WTC11 (cell line): ENCODE results near the gene CREBBP. TPM values are rescaled to one million over a fixed set of nuclear protein-coding genes. Genes with fewer than 3 reads are reported as not detected.

ENCODE experiments used
- ATAC-seq: fragments of 200-7000 bp; cut with Tn5 transposase; 2 replicates; pipeline ENCODE4 v1.10.0; 2021; ENCODE audit warnings: mild to moderate bottlenecking, moderate library complexity
- CTCF ChIA-PET: fragments of 300-600 bp; sonication (Branson Sonifier 250); formaldehyde crosslinking; loops from one replicate; lab custom pipeline; 2021; ENCODE audit warnings: antibody characterized with exemption; lab: Charles Lee
- POLR2A ChIA-PET: fragments of 350-600 bp; sonication (Branson Sonifier 250); formaldehyde crosslinking; loops from one replicate; lab custom pipeline; 2021; ENCODE audit warnings: antibody characterized with exemption; lab: Charles Lee
- DNase-seq: peaks from one replicate; pipeline ENCODE4 v3.0.0; 2021; ENCODE audit warnings: low spot score
- H3K27ac Mint-ChIP-seq: 2 replicates; pipeline ENCODE4 v1.8.0; 2021; ENCODE audit warnings: mixed read lengths
- H3K27me3 Mint-ChIP-seq: 2 replicates; pipeline ENCODE4 v1.8.0; 2021; ENCODE audit warnings: low read depth, mild to moderate bottlenecking, moderate library complexity, mixed read lengths
- H3K36me3 Mint-ChIP-seq: 2 replicates; pipeline ENCODE4 v1.8.0; 2021; ENCODE audit warnings: mixed read lengths
- H3K4me1 Mint-ChIP-seq: 2 replicates; pipeline ENCODE4 v1.8.0; 2022; ENCODE audit warnings: mixed read lengths
- H3K4me3 Mint-ChIP-seq: 2 replicates; pipeline ENCODE4 v1.8.0; 2021; ENCODE audit warnings: mild to moderate bottlenecking, moderate library complexity, mixed read lengths
- H3K9me3 Mint-ChIP-seq: 2 replicates; pipeline ENCODE4 v1.8.0; 2021; ENCODE audit warnings: mixed read lengths
- CREB1 ChIP-seq: sonication (generic); formaldehyde crosslinking; IDR thresholded peaks from 2 replicates; pipeline ENCODE4 v1.8.0; 2023; ENCODE audit warnings: mild to moderate bottlenecking, missing genetic modification reagents
- CREM ChIP-seq: sonication (generic); formaldehyde crosslinking; IDR thresholded peaks from 2 replicates; pipeline ENCODE4 v1.8.1; 2022; ENCODE audit warnings: mild to moderate bottlenecking, missing genetic modification reagents, moderate library complexity
- FOXK1 ChIP-seq: sonication (generic); formaldehyde crosslinking; IDR thresholded peaks from 2 replicates; pipeline ENCODE4 v1.8.0; 2022; ENCODE audit warnings: mild to moderate bottlenecking, moderate library complexity, missing genetic modification reagents
- JAZF1 ChIP-seq: fragments of 250-450 bp; sonication (Bioruptor Pico); IDR thresholded peaks from 2 replicates; pipeline ENCODE4 v1.9.0; 2021; ENCODE audit warnings: moderate library complexity, mild to moderate bottlenecking, inconsistent platforms
- MYBL2 ChIP-seq: sonication (generic); formaldehyde crosslinking; IDR thresholded peaks from 2 replicates; pipeline ENCODE4 v1.8.1; 2023; ENCODE audit warnings: mild to moderate bottlenecking, moderate library complexity, missing genetic modification reagents
- OVOL2 ChIP-seq: fragments of 250-450 bp; sonication (Bioruptor Pico); IDR thresholded peaks from 2 replicates; pipeline ENCODE4 v1.9.0; 2021; ENCODE audit warnings: mild to moderate bottlenecking, borderline replicate concordance
- RORB ChIP-seq: fragments of 250-450 bp; sonication (Bioruptor Pico); IDR thresholded peaks from 2 replicates; pipeline ENCODE4 v1.9.0; 2021; ENCODE audit warnings: mild to moderate bottlenecking
- SMAD3 ChIP-seq: sonication (generic); formaldehyde crosslinking; IDR thresholded peaks from 2 replicates; pipeline ENCODE4 v1.8.0; 2022; ENCODE audit warnings: missing genetic modification reagents, mild to moderate bottlenecking, borderline replicate concordance
- TEAD4 ChIP-seq: sonication (generic); formaldehyde crosslinking; IDR thresholded peaks from 2 replicates; pipeline ENCODE4 v1.8.0; 2022; ENCODE audit warnings: mild to moderate bottlenecking, missing genetic modification reagents
- TP53 ChIP-seq: sonication (generic); formaldehyde crosslinking; IDR thresholded peaks from 2 replicates; pipeline ENCODE4 v1.8.1; 2023; ENCODE audit warnings: mild to moderate bottlenecking, missing genetic modification reagents
- ZBTB21 ChIP-seq: sonication (generic); formaldehyde crosslinking; IDR thresholded peaks from 2 replicates; pipeline ENCODE4 v1.8.1; 2023; ENCODE audit warnings: mild to moderate bottlenecking, missing genetic modification reagents, borderline replicate concordance
- ZNF263 ChIP-seq: sonication (generic); formaldehyde crosslinking; IDR thresholded peaks from 2 replicates; pipeline ENCODE4 v1.8.1; 2022; ENCODE audit warnings: low read depth, mild to moderate bottlenecking, moderate library complexity, missing genetic modification reagents
- ZNF317 ChIP-seq: sonication (generic); formaldehyde crosslinking; IDR thresholded peaks from 2 replicates; pipeline ENCODE4 v1.8.1; 2023; ENCODE audit warnings: low read depth, mild to moderate bottlenecking, moderate library complexity, missing genetic modification reagents, borderline replicate concordance
- ZNF671 ChIP-seq: fragments of 250-450 bp; sonication (Bioruptor Pico); IDR thresholded peaks from 2 replicates; pipeline ENCODE4 v1.8.0; 2021; ENCODE audit warnings: mild to moderate bottlenecking
- total RNA-seq: library from RNA; stranded (reverse); gene quantifications from 3 replicates; pipeline ENCODE4 v1.2.3, GENCODE V29; 2021
- TF ChIP-seq, protein P1 (sequence below): fragments of 250-450 bp; sonication (Bioruptor Pico); IDR thresholded peaks from 2 replicates; pipeline ENCODE4 v1.9.0; 2021; ENCODE audit warnings: mild to moderate bottlenecking
- TF ChIP-seq, protein P2 (sequence below): fragments of 250-450 bp; sonication (Bioruptor Pico); IDR thresholded peaks from 2 replicates; pipeline ENCODE4 v1.9.0; 2021; ENCODE audit warnings: mild to moderate bottlenecking
- TF ChIP-seq, protein P3 (sequence below): sonication (generic); formaldehyde crosslinking; IDR thresholded peaks from 2 replicates; pipeline ENCODE4 v1.8.1; 2023; ENCODE audit warnings: mild to moderate bottlenecking, missing genetic modification reagents, borderline replicate concordance
- TF ChIP-seq, protein P4 (sequence below): sonication (generic); formaldehyde crosslinking; IDR thresholded peaks from 2 replicates; pipeline ENCODE4 v1.8.1; 2022; ENCODE audit warnings: missing genetic modification reagents, borderline replicate concordance
- TF ChIP-seq, protein P5 (sequence below): fragments of 250-450 bp; sonication (Bioruptor Pico); conservative IDR thresholded peaks from 2 replicates; pipeline ENCODE4 v1.9.0; 2021; ENCODE audit warnings: mild to moderate bottlenecking
- TF ChIP-seq, protein P6 (sequence below): sonication (generic); formaldehyde crosslinking; IDR thresholded peaks from 2 replicates; pipeline ENCODE4 v1.8.1; 2023; ENCODE audit warnings: mild to moderate bottlenecking, missing genetic modification reagents, moderate library complexity
- TF ChIP-seq, protein P7 (sequence below): sonication (generic); formaldehyde crosslinking; IDR thresholded peaks from 2 replicates; pipeline ENCODE4 v1.8.1; 2022; ENCODE audit warnings: mild to moderate bottlenecking, moderate library complexity, missing genetic modification reagents
- TF ChIP-seq, protein P8 (sequence below): sonication (generic); formaldehyde crosslinking; IDR thresholded peaks from 2 replicates; pipeline ENCODE4 v1.8.0; 2022; ENCODE audit warnings: mild to moderate bottlenecking, missing genetic modification reagents

CREBBP gene
- total RNA-seq, 1 experiment from 2014 or later = 49.6 TPM

DNA sequence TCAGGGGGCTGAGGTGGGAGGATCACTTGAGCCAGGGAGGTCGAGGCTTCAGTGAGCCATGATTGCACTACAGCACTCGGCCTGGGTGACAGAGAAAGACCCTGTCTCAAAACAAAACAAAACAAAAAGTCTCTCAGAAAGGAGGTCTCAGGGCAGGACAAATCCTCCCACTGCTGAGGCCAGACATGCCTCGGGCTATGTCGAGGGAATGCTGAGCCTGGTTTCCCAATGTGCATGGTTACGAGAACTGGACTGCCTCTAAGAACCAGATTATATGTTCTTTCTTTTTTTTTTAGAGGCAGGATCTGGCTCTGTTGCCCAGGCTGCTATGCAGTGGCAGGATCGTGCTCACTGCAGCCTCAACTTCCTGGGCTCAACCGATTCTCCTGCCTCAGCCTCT lies 190.8 kb downstream of the CREBBP start:
- CTCF ChIA-PET = interaction anchor here (0.7 to 2.0 kb wide), 5 partner anchors 23 to 250 kb away, joined by 3 to 10 read pairs (median 4); no protein-coding TSS in a partner anchor
- DNase-seq (no peak), ATAC-seq (no peak)
- TF ChIP-seq, protein P1, sequence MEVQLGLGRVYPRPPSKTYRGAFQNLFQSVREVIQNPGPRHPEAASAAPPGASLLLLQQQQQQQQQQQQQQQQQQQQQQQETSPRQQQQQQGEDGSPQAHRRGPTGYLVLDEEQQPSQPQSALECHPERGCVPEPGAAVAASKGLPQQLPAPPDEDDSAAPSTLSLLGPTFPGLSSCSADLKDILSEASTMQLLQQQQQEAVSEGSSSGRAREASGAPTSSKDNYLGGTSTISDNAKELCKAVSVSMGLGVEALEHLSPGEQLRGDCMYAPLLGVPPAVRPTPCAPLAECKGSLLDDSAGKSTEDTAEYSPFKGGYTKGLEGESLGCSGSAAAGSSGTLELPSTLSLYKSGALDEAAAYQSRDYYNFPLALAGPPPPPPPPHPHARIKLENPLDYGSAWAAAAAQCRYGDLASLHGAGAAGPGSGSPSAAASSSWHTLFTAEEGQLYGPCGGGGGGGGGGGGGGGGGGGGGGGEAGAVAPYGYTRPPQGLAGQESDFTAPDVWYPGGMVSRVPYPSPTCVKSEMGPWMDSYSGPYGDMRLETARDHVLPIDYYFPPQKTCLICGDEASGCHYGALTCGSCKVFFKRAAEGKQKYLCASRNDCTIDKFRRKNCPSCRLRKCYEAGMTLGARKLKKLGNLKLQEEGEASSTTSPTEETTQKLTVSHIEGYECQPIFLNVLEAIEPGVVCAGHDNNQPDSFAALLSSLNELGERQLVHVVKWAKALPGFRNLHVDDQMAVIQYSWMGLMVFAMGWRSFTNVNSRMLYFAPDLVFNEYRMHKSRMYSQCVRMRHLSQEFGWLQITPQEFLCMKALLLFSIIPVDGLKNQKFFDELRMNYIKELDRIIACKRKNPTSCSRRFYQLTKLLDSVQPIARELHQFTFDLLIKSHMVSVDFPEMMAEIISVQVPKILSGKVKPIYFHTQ = no peak
- TF ChIP-seq, protein P2, sequence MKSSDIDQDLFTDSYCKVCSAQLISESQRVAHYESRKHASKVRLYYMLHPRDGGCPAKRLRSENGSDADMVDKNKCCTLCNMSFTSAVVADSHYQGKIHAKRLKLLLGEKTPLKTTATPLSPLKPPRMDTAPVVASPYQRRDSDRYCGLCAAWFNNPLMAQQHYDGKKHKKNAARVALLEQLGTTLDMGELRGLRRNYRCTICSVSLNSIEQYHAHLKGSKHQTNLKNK (CRISPR knock-in tag) = no peak
- TF ChIP-seq ZNF671 (CRISPR knock-in tag) = no peak
- TF ChIP-seq, protein P3, sequence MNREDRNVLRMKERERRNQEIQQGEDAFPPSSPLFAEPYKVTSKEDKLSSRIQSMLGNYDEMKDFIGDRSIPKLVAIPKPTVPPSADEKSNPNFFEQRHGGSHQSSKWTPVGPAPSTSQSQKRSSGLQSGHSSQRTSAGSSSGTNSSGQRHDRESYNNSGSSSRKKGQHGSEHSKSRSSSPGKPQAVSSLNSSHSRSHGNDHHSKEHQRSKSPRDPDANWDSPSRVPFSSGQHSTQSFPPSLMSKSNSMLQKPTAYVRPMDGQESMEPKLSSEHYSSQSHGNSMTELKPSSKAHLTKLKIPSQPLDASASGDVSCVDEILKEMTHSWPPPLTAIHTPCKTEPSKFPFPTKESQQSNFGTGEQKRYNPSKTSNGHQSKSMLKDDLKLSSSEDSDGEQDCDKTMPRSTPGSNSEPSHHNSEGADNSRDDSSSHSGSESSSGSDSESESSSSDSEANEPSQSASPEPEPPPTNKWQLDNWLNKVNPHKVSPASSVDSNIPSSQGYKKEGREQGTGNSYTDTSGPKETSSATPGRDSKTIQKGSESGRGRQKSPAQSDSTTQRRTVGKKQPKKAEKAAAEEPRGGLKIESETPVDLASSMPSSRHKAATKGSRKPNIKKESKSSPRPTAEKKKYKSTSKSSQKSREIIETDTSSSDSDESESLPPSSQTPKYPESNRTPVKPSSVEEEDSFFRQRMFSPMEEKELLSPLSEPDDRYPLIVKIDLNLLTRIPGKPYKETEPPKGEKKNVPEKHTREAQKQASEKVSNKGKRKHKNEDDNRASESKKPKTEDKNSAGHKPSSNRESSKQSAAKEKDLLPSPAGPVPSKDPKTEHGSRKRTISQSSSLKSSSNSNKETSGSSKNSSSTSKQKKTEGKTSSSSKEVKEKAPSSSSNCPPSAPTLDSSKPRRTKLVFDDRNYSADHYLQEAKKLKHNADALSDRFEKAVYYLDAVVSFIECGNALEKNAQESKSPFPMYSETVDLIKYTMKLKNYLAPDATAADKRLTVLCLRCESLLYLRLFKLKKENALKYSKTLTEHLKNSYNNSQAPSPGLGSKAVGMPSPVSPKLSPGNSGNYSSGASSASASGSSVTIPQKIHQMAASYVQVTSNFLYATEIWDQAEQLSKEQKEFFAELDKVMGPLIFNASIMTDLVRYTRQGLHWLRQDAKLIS (CRISPR knock-in tag) = no peak
- no peak for TF ChIP-seq CREM (CRISPR knock-in tag)
- TF ChIP-seq, protein P4, sequence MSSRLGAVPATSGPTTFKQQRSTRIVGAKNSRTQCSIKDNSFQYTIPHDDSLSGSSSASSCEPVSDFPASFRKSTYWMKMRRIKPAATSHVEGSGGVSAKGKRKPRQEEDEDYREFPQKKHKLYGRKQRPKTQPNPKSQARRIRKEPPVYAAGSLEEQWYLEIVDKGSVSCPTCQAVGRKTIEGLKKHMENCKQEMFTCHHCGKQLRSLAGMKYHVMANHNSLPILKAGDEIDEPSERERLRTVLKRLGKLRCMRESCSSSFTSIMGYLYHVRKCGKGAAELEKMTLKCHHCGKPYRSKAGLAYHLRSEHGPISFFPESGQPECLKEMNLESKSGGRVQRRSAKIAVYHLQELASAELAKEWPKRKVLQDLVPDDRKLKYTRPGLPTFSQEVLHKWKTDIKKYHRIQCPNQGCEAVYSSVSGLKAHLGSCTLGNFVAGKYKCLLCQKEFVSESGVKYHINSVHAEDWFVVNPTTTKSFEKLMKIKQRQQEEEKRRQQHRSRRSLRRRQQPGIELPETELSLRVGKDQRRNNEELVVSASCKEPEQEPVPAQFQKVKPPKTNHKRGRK (CRISPR knock-in tag) = no peak
- no peak for TF ChIP-seq ZBTB21
- TF ChIP-seq, protein P5, sequence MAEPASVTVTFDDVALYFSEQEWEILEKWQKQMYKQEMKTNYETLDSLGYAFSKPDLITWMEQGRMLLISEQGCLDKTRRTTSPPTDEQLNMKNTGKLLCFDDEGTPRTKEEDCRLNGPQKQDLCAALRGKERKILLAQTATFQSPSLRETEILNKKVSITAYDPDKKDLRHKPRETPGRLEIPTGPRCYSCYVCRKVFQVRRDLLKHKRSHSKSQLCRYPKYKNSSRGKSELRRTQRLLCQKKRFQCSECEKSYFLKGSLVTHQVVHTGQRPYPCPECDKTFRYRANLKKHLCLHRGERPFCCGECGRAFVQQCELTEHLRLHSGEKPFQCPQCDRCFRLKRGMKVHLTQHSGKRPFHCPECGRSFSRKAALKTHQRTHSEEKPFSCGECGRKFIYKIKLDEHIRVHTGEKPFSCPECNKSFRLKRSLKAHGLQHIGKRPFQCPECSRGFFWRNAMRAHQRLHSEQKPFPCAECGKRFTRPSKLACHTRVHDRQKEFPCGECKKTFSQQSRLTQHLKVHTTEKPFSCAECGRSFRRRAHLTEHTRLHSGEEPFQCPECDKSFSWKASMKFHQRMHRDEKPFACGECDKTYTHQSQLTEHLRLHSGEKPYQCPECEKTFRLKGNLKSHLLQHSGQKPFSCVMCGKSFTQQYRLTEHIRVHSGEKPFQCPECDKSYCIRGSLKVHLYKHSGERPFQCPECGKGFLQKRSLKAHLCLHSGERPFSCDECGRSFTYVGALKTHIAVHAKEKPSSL (CRISPR knock-in tag) = no peak
- TF ChIP-seq MYBL2 (CRISPR knock-in tag) = no peak
- TF ChIP-seq RORB (CRISPR knock-in tag) = no peak
- no peak for TF ChIP-seq JAZF1 (CRISPR knock-in tag)
- Mint-ChIP-seq H3K4me1 (peaks cover 4% of the 10 kb centered on the region), H3K9me3 (no peaks in the 10 kb centered on the region), H3K4me3 (no peak overlapping the region), H3K27me3 (no peaks in the 10 kb centered on the region), H3K27ac (no peak overlapping the region), H3K36me3 (peaks cover 40% of the 10 kb centered on the region)
- POLR2A ChIA-PET = no interaction called here

DNA sequence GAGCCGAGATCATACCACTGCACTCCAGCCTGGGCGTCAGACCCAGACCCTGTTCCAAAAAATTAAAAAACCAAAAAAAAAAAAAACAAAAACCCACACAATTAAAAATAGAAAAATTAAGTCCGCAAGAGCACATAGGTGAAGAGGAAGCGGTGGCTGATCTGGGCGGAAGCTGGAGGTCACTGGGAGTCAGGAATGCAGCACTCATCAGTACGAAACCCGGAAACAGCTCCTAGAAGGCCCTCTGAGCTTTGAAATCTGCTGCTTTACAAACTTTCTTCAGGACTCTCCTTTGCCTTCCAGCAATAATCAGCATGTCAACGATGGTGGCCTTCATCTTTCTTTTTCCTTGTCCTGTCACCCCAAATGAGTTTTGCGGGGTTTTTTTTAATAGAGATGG lies 192.7 kb downstream of the CREBBP start:
- CTCF ChIA-PET = interaction anchor here (2.2 kb wide), 1 partner anchor 13 kb away, joined by 7 read pairs; no protein-coding TSS in a partner anchor
- no peak for DNase-seq
- Mint-ChIP-seq H3K9me3 (no peaks in the 10 kb centered on the region), H3K27me3 (no peaks in the 10 kb centered on the region), H3K36me3 (peaks cover 51% of the 10 kb centered on the region), H3K4me3 (no peak overlapping the region), H3K27ac (no peak overlapping the region), H3K4me1 (peaks cover 4% of the 10 kb centered on the region)
- ATAC-seq = no peak
- POLR2A ChIA-PET = no interaction called here
- no peak for TF ChIP-seq OVOL2 (CRISPR knock-in tag)
- TF ChIP-seq TP53 = no peak
- TF ChIP-seq SMAD3 (CRISPR knock-in tag) = no peak
- TF ChIP-seq, protein P6, sequence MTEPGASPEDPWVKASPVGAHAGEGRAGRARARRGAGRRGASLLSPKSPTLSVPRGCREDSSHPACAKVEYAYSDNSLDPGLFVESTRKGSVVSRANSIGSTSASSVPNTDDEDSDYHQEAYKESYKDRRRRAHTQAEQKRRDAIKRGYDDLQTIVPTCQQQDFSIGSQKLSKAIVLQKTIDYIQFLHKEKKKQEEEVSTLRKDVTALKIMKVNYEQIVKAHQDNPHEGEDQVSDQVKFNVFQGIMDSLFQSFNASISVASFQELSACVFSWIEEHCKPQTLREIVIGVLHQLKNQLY (CRISPR knock-in tag) = no peak
- no peak for TF ChIP-seq CREB1 (CRISPR knock-in tag)
- TF ChIP-seq, protein P7, sequence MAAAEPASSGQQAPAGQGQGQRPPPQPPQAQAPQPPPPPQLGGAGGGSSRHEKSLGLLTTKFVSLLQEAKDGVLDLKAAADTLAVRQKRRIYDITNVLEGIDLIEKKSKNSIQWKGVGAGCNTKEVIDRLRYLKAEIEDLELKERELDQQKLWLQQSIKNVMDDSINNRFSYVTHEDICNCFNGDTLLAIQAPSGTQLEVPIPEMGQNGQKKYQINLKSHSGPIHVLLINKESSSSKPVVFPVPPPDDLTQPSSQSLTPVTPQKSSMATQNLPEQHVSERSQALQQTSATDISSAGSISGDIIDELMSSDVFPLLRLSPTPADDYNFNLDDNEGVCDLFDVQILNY (CRISPR knock-in tag) = no peak
- TF ChIP-seq, protein P8, sequence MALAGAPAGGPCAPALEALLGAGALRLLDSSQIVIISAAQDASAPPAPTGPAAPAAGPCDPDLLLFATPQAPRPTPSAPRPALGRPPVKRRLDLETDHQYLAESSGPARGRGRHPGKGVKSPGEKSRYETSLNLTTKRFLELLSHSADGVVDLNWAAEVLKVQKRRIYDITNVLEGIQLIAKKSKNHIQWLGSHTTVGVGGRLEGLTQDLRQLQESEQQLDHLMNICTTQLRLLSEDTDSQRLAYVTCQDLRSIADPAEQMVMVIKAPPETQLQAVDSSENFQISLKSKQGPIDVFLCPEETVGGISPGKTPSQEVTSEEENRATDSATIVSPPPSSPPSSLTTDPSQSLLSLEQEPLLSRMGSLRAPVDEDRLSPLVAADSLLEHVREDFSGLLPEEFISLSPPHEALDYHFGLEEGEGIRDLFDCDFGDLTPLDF = no peak
- no peak for TF ChIP-seq TEAD4
- no peak for TF ChIP-seq FOXK1
- TF ChIP-seq ZNF263 (CRISPR knock-in tag) = no peak
- TF ChIP-seq RORB (CRISPR knock-in tag) = no peak
- no peak for TF ChIP-seq ZNF317 (CRISPR knock-in tag)
